SHP77 (cell line): Measurements from ENCODE around the gene CDH7.

ENCODE experiments used
- DNase-seq, 2 experiments: peaks; one replicate each; lab custom pipeline; 2025; lab: John Stamatoyannopoulos, UW

The CDH7 gene

DNA sequence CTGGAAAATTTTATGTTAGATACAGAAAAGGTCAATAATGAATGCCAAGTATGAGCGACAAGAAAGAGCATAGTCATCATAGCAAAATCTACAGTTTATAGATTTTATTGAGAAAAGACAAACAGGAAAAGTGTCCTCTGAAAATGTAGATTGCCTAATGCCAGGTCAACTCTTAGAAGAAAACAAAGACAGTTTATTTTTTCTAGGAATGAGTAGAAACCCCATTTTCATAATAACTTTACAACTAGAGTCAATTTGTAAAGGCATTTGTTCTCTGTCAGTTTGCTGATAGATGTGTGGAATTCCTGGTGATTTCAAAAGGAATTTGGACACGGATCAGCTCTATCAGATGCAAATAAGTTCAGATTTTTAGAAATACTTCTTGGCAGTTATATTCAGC is 16.6 kb downstream of the CDH7 start:
- DNase-seq = no peak

GRCh38 chr18:65768120-65768778 is 17.4 kb downstream of the CDH7 start:
- DNase-seq = no peak

GRCh38 chr18:65769652-65770051 is 18.8 kb downstream of the CDH7 start:
- no peak for DNase-seq

DNA sequence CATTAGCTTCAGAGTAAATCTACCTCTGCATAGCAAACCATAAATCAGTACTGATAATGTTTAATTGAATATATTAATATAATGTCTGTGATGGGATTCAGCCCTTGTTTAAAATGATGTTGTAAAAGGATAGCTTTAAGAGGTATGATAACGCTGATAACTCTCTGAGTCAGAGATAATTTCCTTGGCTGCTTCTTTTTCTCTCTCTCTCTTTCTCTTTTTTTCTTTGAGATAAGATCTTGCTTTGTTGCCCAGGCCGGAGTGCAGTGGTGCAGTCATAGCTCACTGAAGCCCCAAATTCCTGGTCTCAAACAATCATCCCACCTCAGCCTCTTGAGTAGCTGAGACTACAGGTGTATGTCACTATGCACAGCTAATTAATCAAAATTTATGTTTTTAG is 35.7 kb downstream of the CDH7 start:
- no peak for DNase-seq

- peak; percentile 74 to 82 for DNase-seq
Measured at GRCh38 chr18:65788373-65788772, 37.6 kb downstream of the CDH7 start.

DNA sequence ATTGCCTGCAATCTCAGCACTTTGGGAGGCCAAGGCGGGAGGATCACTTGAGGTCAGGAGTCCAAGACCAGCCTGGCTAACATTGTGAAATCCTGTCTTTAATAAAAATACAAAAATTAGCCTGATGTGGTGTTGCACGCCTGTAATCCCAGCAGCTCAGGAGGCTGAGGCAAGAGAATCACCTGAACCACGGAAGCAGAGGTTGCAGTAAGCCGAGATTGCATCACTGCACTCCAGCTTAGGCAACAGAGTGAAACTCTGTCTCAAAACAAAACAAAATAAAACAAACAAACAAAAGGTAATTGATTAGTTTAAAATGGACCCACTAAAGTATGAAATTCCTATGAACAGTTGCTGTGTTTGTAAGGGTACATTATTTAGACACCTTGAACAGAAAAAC is 39.8 kb downstream of the CDH7 start:
- no peak for DNase-seq

GRCh38 chr18:65791719-65792118 is 40.9 kb downstream of the CDH7 start:
- DNase-seq = no peak

- DNase-seq = no peak
Measured at GRCh38 chr18:65792456-65793074, 41.8 kb downstream of the CDH7 start.

GRCh38 chr18:65808759-65809158 is 57.9 kb downstream of the CDH7 start:
- no peak for DNase-seq

DNA sequence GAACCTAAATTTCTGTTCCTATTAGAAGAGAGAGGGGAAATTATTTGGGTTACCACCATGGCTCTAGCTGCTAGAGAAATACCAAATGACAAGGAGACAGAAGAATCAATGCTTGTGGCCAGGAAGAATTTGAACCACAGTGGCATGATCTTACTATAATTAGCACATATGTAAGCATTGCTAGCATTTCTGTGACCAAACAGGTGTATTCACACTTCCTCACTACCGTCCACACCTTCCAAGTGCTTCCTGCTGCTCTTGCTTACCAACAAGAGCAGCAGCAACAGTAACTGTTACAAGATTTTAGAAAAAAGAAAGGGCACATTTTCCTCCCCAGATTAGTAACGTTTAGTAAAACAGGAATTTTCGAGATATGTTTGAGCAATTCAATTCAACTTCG is 60.5 kb downstream of the CDH7 start:
- DNase-seq = no peak

DNA sequence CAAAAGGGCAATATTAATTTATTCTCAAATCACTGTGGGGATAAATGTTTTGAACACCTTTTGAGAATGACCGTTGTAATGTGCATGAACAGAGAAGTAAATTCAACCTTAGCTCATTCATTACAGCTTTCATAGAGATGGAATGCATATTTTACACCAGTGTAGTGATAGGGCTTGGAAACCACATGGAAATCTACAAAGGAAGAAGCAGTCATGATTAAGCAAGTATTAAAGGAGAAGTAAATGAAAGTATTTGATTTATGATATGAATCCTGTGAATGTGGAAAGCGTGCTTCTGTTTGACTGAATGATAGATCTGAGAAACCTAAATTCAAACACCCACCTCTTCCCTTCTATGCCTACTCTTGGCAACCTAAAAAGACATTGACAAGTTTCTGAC is 64.7 kb downstream of the CDH7 start:
- DNase-seq = no peak

GRCh38 chr18:65817178-65817577 is 66.4 kb downstream of the CDH7 start:
- DNase-seq = no peak

DNA sequence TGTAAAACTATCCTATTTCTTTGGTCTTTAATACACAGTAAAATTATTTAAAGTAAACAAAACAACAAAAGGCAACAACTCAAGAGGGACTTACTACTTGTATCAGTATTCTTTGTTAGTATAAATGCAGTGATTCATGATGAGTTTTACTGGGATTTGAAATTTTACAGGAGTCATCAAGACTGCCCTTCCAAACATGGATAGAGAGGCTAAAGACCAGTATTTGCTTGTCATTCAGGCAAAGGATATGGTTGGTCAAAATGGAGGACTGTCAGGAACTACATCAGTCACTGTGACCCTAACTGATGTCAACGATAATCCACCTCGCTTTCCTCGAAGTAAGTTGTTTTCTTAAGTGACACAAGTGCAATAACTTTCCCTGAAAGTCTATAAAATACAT is 71.1 kb downstream of the CDH7 start:
- no peak for DNase-seq

GRCh38 chr18:65822826-65823225 is 72.0 kb downstream of the CDH7 start:
- no peak for DNase-seq

DNA sequence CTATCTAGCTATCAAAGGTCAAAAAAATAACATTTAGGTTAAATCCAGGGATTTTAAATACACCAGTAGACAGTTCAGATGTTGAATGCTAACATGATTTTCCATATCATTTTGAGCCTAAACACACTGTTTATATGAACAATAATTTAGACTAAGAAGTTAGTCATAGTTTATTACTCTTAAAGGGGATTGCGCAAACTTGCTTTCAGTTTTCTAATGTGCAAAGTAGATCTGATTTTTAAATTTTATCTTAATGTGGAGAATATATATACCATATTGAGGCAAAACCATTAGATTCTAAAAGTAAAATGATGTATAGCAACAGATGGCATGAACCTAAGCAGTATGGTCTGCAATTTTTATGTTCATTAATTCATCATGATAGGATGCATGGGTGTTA is 76.6 kb downstream of the CDH7 start:
- no peak for DNase-seq

GRCh38 chr18:65835881-65836280 is 85.1 kb downstream of the CDH7 start:
- DNase-seq = no peak

DNA sequence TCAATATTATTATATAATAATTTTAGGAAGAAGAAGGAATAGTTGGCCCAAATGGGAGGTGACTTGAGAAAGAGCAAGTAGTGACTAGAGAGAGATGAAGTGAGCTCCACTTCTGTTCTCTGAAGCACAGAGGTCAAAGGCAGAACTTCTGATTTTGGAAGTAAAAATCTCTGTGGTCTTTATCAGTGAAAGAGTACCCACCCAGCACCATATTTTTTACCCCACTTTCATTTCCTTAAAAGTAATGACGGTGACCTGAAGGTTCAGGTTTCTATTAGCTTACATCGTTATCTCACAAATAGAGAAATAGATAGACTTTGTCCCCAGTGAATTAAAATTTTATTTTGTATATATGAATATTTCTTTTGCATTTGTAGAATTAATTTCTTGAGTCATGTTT is 95.3 kb downstream of the CDH7 start:
- no peak for DNase-seq

DNA sequence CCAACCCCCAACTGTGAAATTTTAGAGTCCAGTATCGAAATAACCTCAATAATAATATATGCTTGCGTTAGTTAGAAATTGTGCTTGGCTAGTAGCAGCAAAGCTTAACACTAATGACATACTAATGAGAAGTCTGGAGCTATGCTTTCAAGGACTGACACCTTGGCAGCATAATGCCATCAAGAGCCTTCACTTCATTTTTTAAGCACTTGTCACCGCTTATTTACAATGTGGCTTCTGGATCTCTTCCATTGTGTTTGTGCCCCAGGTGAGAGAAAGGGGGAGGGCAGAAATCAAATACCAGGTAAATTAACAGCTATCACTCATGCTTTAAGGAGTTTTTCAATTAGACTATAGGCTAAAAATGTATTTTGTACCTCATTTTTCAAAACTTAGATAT is 101.5 kb downstream of the CDH7 start:
- no peak for DNase-seq

- DNase-seq = no peak
Measured at GRCh38 chr18:65859075-65859474, 108.3 kb downstream of the CDH7 start.

- no peak for DNase-seq
Measured at GRCh38 chr18:65869527-65869926, 118.7 kb downstream of the CDH7 start.

- DNase-seq = no peak
Measured at GRCh38 chr18:65876310-65876709, 125.5 kb downstream of the CDH7 start.

GRCh38 chr18:65897292-65897691 is 146.5 kb downstream of the CDH7 start:
- DNase-seq = no peak

GRCh38 chr18:65901522-65901921 is 150.7 kb downstream of the CDH7 start:
- DNase-seq = no peak

DNA sequence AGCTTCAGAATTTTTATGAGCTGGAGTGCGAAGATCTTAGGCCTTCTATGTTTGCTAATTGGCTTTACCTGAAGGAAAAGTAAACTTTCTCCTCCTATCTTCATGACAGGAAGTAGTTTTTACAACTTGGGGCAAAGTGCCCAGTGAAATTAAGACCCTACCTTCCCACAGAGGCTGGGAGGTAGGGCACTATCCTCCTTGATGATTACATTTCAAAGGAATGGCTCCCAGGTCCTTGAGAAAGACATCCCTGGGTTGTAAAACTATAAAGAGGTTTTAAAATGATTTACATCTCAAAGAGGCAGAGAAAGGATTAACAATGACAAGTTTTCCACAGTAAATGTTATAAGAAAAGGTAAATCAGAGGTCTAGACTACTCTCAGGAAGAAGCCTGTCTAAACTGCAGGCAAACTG is 155.8 kb downstream of the CDH7 start:
- DNase-seq = no peak
